Body of pancreas (tissue), 4 donors: ENCODE results near the gene IL1R1.

Source experiments
- CTCF ChIP-seq, 7 experiments: fragments of 450-650 bp in 4 of 7; fragments of 200-600 bp in 3 of 7; sonication (generic) in 3 of 7; IDR thresholded peaks; one replicate each; pipeline ENCODE4 v1.5.1; 2016 to 2019; ENCODE audit warnings: antibody characterized with exemption in 7 of 7
- POLR2A ChIP-seq, 3 donors: fragments of 450-650 bp; IDR thresholded peaks; one replicate each; pipeline ENCODE4 v1.6.1; 2016; ENCODE audit warnings: antibody characterized with exemption in 3 of 3, mild to moderate bottlenecking in 2 of 3

GRCh38 chr2:102184018-102184417 is 41.5 kb downstream of the IL1R1 start:
- TF ChIP-seq CTCF (IDR thresholded peaks at IDR 0.05) (no peak), POLR2A (IDR thresholded peaks at IDR 0.05) (no peak)
